Hypothalamus (tissue), 51 donors: ENCODE data around the gene PCGF3.
"Not testable (repeated sequence)": the region's sequence is repeated elsewhere in the genome, so short reads cannot be mapped to it uniquely, and the experiment has no call there.

Experiments used
- DNase-seq, 51 donors: peaks; one replicate each; lab custom pipeline; 2025; lab: John Stamatoyannopoulos, UW

Gene PCGF3

DNA sequence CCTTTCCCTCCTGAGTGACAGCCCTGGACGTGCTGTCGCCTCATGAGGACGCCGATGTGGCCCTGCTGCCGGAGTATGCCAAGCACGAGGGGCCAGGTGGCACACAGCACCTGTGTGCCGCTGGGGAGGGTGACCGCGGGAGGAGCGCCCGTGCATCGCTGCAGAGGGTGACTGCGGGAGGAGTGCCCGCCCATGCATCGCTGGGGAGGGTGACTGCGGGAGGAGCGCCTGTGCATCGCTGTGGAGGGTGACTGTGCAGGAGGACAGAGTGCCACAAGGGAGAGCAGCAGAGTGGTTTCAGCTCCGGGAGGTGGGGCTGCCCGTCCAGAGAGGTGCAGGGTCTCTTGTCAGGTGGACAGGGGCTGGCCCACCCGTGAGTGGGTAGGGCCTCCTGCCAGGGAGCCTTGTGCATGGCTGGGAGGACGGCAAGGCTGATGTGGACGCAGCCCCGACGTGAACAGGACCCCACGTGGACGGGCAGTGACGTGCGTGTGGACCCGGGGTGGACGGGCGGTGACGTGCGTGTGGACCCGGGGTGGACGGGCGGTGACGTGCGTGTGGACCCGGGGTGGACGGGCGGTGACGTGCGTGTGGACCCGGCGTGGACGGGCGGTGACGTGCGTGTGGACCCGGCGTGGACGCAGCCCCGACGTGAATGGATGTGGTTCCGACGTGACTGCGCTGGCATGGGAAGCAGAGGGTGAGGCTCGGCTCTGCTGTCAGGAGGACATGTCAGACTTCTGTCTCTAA is 14.7 kb downstream of the PCGF3 start:
- no peak for DNase-seq

DNA sequence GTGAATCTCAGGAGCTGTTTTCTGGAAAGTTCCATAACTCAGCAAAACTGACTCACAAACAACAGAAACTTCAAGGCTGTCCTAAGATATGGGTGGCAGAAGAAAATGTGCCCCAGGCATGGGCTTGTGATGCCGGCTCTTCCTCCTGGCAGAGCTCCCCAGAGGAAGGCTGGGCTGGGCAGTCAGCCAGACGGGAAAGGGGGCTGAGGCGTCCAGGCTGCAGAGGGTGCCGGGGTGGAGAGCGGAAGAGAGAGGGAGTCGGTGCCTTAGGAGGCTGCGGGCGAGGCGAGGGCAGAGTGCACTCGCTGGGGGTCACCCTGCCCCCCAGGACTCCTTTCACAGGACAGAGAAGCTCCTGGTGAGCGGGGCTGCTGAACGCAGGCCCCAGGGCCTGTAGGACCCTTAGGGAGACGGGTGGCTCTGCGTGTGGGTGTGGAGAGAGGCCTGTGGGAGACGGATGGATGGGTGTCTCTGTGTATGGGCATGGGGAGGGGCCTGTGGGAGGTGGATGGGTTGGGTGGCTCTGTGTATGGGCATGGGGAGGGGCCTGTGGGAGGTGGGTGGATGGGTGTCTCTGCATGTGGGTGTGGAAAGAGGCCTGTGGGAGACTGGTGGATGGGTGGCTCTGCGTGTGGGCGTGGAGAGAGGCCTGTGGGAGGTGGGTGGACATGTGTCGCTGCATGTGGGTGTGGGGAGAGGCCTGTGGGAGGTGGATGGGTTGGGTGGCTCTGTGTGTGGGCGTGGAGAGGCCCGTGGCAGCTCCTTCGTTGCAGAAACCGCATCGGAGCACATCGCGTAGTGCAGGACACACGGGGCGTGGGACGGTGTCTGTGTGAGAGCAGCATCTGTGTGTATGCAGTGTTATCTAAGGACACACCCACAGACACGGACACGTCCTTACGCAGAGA is 15.9 kb downstream of the PCGF3 start:
- DNase-seq = peak in 3 of 51 donors; percentile 15 to 45 (median 21)

DNA sequence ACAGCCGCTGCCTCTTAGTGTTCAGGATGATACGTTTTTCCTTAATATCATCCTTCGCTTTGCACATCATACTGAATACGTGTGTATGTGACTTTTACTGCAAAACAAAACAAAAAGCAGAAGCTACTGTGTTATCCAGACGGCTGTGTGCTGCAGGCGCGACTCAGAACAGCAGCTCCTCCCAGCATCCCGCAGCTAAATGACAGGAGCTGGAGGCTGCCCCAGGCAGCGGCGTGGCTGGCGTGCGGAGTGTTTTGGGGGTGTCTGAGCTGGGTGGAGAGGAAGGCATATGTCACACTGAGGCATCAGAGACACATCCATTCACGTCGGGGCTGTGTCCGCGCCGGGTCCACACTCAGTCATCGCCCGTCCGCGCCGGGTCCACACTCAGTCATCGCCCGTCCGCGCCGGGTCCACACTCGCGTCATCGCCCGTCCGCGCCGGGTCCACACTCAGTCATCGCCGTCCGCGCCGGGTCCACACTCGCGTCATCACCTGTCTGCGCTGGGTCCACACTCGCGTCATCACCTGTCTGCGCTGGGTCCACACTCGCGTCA is 16.6 kb downstream of the PCGF3 start:
- DNase-seq = no peak

DNA sequence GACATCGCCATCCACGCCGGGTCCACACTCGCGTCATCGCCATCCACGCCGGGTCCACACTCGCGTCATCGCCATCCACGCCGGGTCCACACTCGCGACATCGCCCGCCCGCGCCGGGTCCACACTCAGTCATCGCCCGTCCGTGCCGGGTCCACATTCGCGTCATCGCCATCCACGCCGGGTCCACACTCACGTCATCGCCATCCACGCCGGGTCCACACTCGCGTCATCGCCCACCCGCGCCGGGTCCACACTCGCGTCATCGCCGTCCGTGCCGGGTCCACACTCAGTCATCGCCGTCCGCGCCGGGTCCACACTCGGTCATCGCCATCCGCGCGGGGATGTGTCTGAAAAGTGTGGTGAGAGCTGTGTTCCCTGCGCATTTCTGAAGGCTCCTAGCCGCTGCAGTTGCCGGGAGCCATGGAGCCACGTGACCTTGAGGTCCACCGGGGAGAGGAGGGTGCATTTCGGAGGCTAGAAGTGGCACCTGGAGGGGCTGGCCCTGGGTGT is 17.3 kb downstream of the PCGF3 start:
- no peak for DNase-seq

DNA sequence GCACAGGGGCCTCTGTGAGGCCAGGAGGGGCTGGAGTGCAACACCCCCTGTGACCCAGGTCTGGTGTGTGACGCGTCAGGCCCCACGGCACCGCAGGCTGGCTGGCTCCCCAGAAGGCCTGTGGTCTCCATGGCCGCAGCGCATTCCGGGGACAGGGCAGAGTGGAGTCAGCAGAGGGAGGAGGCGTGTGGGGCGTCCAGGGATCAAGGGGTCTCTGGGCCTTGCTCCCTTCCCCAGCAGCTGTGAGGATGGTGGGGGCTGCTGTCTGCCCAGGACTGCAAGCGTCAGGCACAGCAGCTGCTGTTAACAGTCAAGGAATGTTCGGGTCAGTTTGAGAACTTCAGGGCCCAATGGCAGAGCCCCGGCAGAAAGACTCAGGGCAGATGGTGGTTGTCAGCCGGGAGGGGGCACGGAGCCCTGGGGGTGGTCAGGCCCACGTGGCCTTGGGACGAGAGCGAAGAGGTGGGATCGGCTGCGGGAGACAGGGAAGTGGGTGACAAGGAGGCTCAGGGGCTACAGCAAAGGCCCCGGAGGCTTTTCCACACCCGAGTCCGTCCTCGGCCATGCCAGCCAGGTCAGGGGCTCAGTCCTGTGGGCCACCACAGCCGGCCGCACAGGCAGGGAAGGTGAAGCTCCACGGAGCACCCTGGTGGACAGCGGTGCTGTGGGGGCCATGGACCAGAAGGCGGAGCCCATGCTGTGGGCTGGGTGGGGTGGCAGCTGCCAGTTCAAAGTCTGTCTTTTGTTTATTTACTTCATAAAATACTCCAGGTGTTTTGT is 18.3 kb downstream of the PCGF3 start:
- peak in 2 of 51 donors; percentile 4 to 17 for DNase-seq

DNA sequence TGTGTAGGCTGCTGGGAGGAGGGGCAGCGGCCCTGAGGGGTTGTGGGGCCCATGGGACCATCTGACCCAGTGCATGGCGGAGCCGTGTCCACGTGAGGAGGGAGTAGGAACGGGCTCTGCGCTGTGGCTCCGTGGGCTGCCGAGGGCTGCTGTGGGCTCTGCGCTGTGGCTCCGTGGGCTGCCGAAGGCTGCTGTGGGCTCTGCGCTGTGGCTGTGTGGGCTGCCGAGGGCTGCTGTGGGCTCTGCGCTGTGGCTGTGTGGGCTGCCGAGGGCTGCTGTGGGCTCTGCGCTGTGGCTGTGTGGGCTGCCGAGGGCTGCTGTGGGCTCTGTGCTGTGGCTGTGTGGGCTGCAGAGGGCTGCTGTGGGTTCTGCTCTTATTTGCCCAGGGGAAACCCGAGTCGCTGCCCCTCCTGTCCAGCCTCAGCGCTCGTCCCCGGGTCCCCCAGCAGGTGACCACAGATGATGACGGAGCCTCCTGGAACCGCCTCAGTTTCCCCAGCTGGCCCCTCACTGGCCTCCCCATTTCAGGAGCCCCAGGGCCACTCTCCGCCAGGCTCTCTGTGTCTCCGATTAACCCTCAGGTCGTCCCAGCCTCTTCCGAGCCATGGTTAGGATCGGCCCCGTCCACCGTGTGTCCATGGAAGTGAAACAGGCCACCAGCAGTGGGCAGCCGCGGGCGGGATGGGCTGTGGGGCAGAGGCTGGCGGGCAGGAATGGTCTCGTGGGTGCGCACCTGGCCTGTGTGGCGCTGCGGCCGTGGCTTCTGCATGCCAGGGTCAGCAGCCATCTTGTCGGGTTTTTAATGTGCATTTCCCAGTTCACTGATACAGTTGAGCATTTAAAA is 20.0 kb downstream of the PCGF3 start:
- no peak for DNase-seq

DNA sequence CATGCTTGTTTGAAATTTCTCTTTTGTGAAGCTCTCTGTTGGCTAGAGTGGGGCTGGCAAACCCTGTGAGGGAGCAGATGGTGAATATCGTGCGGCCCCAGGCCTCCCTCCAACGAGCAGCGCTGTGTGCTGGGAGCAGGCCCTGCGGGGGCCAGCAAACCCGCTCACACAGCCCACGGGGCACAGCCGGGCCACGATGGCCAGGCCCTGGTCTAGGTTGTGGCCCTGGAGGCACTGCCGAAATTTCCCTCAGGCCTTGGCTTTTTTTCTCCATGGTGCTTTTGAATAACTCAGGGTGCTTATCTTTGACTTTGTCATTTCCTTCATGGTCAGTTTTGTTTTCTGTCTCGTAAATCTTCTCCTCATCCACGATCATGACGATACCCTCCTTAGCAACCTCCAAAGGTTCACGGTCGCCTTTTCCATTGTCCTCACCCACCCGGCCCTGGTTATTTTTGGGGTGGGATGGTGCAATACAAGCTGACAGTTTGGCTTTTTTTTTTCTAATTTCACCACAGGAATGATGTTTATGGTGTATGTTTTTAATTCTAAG is 20.7 kb downstream of the PCGF3 start:
- peak in 1 of 51 donors; percentile 22 for DNase-seq

DNA sequence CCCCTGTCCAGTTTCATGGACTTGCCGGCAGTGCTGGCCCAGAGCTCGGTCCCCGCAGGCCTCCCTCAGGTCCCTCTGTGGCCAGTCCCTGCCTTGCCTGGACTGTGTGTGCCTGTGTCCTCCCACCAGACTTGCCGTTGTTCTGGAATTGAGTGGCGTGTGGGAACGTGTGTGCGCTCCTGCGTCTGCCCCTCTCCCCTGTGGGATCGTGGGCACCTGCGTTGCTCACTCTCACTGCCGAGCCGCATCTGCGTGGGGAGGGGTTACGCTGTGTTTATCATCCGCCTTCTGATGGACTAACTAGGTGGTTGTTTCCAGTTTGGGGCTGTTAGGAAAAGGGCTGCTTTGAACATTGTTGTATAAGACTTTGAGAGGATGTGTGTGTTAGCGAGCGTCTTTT is 21.2 kb downstream of the PCGF3 start:
- DNase-seq = peak in 1 of 51 donors; percentile 19

DNA sequence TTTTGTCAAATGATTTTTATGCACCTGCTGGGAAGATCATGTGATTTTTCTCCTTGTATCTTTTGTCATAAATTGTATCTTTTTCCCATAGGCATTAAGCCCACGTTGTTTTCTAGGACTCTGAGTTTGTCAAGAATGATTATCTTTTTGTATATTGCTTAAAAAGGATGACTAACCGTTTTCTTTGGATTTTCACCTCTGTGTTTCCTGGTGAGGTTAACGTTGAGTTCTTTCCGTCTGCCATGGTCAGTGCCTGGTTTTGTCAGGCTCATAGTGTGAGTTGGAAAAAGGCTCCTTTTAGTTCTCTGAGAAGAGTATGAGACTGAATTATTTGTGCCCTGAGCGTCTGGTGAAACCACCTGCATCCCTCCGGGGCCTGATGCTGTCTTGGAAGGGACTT is 21.9 kb downstream of the PCGF3 start:
- no peak for DNase-seq

DNA sequence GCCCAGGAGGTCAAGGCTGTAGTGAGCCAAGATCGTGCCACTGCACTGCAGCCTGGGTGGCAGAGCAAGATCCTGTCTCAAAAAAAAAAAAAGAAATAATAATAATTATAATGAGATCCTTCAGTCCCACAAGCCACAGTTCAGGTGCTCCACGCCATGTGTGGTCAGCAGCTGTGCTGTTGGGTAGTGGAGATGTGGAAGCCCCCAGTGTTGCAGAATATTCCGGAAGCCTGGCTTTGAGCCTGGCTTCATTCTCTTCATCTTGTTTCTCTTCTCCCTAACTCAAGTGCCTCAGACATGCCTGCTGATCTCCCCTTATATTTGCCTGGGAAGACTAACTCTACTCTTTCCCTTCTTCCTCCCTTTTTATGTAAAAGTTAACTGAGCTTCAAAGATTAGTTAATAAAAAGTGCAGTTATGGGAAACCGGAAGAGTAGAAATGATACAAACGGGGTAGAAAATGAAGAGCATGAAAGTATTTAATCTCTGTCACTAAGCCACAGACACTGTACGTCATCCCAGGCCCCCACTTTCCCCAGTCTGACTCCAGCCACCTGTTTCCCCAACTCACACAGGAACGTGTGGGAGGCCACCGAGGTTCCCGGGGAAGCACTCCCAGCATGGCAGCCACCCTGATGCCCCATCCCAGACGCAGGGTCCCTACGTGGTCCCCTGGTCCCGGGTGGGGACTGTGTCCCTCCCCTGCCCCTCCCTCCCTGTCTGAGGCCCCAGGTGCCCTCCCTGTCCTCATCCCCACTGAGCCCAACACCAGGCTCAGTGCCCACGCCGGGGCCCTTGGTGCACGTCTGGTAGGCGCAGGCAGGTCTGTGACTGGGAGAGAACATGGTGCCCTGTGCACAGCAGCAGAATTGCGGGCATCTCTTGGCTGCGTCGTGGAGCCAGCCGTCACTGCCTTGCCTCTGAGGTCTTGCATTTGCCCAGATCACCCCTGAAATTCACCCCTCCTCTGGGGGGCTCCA is 24.0 kb downstream of the PCGF3 start:
- DNase-seq = no peak

DNA sequence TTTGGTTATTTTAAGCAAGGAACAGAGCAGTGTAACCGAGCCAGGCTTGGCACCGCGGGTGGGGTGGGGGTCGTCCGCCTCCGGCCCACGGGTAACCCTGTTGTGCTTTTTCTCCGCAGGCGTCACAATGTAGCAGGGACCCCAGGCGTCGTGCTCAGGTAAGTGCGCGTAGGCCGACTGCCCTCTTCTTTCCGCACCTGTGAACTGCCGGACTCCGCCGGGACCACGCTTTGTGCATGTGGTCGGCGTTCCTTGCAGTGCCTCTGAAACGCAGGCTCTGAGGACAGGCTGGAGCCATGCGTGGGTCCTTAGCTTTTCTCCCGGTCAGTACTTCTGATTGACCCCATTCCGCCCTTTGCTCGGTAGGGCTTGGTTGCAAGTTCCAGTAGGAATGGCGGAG is 24.9 kb downstream of the PCGF3 start:
- no peak for DNase-seq

DNA sequence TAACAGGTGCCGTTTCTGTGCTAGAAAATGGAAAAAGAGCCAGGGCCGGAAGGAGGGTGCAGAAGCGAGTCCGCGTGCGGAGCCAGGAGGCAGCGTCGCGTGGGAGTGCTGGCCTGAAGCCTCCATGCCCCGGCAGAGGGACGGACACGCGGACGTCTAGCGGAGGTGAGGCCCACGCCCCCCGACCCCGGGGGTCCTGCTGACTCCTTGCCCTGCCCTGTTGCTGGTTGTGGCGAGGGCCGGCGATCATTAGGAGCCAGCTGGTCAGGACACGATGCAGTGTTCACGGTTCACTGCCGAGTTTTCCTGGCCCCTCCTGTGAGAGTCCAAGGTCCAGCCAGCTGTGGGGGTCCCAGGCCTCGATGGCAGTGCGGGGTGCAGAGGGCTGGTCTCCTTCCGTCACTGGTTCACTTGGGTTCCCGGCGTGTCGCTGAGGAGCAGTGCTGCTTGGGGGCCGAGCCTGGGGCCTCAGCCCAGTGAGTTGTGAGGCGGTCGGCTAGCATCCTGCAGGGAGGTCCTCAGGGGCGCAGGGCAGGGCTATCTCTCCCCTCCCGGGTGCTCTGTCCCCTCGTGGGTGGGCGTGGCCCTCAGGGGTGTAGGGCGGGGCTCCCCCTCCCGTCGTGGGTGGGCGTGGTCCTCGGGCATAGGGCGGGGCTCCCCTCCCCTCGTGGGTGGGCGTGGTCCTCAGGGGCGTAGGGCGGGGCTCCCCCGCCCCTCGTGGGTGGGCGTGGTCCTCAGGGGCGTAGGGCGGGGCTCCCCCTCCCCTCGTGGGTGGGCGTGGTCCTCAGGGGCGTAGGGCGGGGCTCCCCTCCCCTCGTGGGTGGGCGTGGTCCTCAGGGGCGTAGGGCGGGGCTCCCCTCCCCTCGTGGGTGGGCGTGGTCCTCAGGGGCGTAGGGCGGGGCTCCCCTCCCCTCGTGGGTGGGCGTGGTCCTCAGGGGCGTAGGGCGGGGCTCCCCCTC is 25.6 kb downstream of the PCGF3 start:
- not testable (repeated sequence) for DNase-seq

DNA sequence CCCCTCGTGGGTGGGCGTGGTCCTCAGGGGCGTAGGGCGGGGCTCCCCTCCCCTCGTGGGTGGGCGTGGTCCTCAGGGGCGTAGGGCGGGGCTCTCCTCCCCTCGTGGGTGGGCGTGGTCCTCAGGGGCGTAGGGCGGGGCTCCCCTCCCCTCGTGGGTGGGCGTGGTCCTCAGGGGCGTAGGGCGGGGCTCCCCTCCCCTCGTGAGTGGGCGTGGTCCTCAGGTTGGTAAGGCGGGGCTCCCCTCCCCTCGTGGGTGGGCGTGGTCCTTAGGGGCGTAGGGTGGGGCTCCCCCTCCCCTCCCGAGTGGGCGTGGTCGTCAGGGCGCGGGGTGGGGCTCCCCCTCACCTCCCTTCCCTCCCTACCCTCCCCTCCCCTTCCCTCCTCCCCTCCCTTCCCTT is 26.3 kb downstream of the PCGF3 start:
- not testable (repeated sequence) for DNase-seq

DNA sequence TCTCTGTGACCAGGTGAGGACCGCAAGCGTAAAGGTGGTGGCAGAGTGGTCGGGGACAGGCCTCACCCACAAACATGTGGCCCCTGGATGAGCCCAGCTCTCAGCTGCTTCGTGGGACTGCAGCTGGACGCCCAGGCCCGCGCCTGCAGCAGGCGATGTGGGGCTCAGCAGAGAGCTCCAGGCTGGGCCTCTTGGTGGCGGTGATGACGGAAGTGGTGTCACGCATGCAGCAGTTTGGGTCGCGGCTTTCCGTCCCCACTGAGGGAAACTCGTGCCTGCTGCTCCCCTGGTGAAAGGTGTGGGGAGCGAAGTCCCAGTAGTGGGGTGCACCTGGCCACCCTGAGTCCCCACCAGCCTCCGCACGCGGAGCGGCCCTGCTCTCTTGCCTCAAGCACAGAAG is 26.9 kb downstream of the PCGF3 start:
- DNase-seq = no peak

DNA sequence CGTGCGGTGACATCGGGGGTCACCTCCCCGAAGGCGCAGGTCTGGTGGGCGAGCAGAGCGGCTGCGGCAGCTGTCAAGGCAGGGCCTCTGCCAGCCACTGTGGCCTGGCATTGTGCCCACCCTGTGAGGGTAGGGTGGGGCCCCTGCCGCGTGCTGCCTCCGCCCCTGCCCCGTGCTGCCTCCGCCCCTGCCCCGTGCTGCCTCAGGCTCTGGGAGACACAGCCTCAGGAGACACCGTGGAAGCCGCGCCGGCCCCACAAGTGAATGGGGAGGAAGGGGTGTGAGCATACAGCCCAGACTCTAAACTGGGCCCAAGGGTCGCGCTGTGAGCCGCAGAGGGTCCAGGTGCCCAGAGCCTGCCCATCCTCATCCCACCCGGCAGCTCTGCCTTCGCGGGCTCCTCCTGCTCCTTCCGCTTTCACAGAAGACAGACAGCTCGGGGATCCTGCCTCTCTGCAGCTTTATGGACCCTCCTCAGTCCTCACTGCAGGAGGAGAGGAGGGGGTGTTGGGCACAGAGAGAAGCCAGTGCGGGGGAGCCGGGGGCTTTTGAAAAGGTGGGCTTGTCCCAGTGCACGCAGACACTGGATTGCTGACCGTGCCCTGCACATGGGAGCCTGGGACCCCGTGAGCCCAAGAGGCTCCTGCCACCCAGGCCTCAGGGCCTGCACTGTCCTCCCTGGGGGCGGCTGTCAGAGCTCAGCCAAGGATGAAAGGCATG is 27.4 kb downstream of the PCGF3 start:
- DNase-seq = no peak

DNA sequence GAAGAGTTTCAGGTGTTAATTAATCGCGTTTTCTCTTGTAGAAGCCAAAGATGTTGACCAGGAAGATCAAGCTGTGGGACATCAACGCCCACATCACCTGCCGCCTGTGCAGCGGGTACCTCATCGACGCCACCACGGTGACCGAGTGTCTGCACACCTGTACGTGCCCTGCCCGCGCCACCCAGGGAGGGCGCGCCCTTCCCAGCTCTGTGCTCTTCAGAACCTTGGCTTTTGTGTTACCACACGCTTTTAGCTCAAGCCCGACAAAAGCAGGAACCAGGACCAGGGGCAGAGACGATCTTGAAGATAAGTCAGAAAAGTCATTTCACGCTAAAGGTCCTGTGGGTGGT is 28.0 kb downstream of the PCGF3 start:
- DNase-seq = no peak
